ENCODE results near the gene PLCB4. TPM values are rescaled to one million over a fixed set of nuclear protein-coding genes. Genes with fewer than 3 reads are reported as not detected.
A peak's percentile ranks its signal among the peaks of the same experiment; 100 is the strongest.

Gene PLCB4
- total RNA-seq, 4 donors from 2014 or later, result 3.5 to 30.5 (median 17.5) TPM

GRCh38 chr20:9306521-9306920 lies 237.6 kb downstream of the PLCB4 start:
- Histone ChIP-seq H3K4me1 (peaks cover 0 to 6% (median 0%) of the 10 kb centered on the region in 4 donors), H3K9me3 (no peaks in the 10 kb centered on the region), H3K27ac (no peak overlapping the region), H3K27me3 (no peaks in the 10 kb centered on the region), H3K4me3 (no peak overlapping the region), H3K36me3 (no peaks in the 10 kb centered on the region)
- TF ChIP-seq, protein P1, sequence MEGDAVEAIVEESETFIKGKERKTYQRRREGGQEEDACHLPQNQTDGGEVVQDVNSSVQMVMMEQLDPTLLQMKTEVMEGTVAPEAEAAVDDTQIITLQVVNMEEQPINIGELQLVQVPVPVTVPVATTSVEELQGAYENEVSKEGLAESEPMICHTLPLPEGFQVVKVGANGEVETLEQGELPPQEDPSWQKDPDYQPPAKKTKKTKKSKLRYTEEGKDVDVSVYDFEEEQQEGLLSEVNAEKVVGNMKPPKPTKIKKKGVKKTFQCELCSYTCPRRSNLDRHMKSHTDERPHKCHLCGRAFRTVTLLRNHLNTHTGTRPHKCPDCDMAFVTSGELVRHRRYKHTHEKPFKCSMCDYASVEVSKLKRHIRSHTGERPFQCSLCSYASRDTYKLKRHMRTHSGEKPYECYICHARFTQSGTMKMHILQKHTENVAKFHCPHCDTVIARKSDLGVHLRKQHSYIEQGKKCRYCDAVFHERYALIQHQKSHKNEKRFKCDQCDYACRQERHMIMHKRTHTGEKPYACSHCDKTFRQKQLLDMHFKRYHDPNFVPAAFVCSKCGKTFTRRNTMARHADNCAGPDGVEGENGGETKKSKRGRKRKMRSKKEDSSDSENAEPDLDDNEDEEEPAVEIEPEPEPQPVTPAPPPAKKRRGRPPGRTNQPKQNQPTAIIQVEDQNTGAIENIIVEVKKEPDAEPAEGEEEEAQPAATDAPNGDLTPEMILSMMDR (IDR thresholded peaks at IDR 0.05), result no peak
- no peak for TF ChIP-seq POLR2A (IDR thresholded peaks at IDR 0.05)
- no peak for DNase-seq

- H3K36me3 ChIP-seq, result no peaks in the 10 kb centered on the region
- TF ChIP-seq, protein P1 (IDR thresholded peaks at IDR 0.05), result no peak
- TF ChIP-seq POLR2A (IDR thresholded peaks at IDR 0.05), result no peak
- no peak overlapping the region for H3K27ac ChIP-seq
- no peak for DNase-seq
- H3K27me3 ChIP-seq, result no peaks in the 10 kb centered on the region
- H3K4me3 ChIP-seq, result no peak overlapping the region
- no peaks in the 10 kb centered on the region for H3K4me1 ChIP-seq
- no peaks in the 10 kb centered on the region for H3K9me3 ChIP-seq
These were observed 239.2 kb downstream of the PLCB4 start for GRCh38 chr20:9308056-9308455.

GRCh38 chr20:9311132-9311531 lies 242.2 kb downstream of the PLCB4 start:
- Histone ChIP-seq H3K27ac (no peak overlapping the region), H3K27me3 (no peaks in the 10 kb centered on the region)

GRCh38 chr20:9319687-9320384 lies 250.9 kb downstream of the PLCB4 start:
- no peak for DNase-seq
- no peaks in the 10 kb centered on the region for H3K4me1 ChIP-seq
- TF ChIP-seq, protein P1 (IDR thresholded peaks at IDR 0.05), result no peak
- TF ChIP-seq POLR2A (IDR thresholded peaks at IDR 0.05), result no peak
- no peaks in the 10 kb centered on the region for H3K36me3 ChIP-seq
- peak overlapping the region in 2 of 4 donors; percentile 5 to 13 for H3K4me3 ChIP-seq
- no peaks in the 10 kb centered on the region for H3K27me3 ChIP-seq
- H3K27ac ChIP-seq, result peak overlapping the region in 3 of 4 donors; percentile 3 to 63 (median 41)
- no peaks in the 10 kb centered on the region for H3K9me3 ChIP-seq

More at GRCh38 chr20:9311132-9311531, 242.2 kb downstream of the PLCB4 start:
- H3K9me3 ChIP-seq, result no peaks in the 10 kb centered on the region
- H3K4me1 ChIP-seq, result no peaks in the 10 kb centered on the region
- DNase-seq, result no peak
- no peak overlapping the region for H3K4me3 ChIP-seq
- TF ChIP-seq, protein P1 (IDR thresholded peaks at IDR 0.05), result no peak
- TF ChIP-seq POLR2A (IDR thresholded peaks at IDR 0.05), result no peak
- no peaks in the 10 kb centered on the region for H3K36me3 ChIP-seq

DNA sequence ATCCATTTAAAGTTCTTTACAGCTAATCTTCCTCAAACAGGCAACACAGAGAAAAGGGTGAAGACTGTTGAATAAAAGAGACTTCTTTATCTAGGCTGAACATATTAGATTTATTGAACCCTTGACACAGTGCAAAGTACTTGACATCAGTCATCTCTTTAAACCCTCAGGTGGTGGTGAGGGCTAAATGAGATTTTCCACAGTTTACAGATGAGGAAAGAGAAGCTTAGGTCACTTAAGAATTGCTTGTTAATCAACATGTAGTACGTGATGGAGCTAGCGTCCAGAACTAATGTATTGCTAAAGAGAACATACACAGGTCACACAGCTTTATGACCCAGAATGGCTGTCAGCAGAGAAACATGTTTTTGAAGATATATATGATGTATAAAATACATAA lies 252.1 kb downstream of the PLCB4 start:
- no peaks in the 10 kb centered on the region for H3K27me3 ChIP-seq
- TF ChIP-seq, protein P1 (IDR thresholded peaks at IDR 0.05), result no peak
- TF ChIP-seq POLR2A (IDR thresholded peaks at IDR 0.05), result no peak
- H3K4me3 ChIP-seq, result no peak overlapping the region
- no peak for DNase-seq
- H3K36me3 ChIP-seq, result no peaks in the 10 kb centered on the region
- no peaks in the 10 kb centered on the region for H3K9me3 ChIP-seq
- no peaks in the 10 kb centered on the region for H3K4me1 ChIP-seq
- no peak overlapping the region for H3K27ac ChIP-seq
